HG03469 (cell line): Measurements from ENCODE around the gene MDH1.

Source experiments
- ATAC-seq: cut with Tn5 transposase; IDR thresholded peaks from one replicate; pipeline ENCODE4 v1.9.1; 2021; ENCODE audit warnings: mild to moderate bottlenecking, moderate library complexity, moderate number of reproducible peaks; ENCODE audit not compliant: unreplicated experiment

MDH1 gene

DNA sequence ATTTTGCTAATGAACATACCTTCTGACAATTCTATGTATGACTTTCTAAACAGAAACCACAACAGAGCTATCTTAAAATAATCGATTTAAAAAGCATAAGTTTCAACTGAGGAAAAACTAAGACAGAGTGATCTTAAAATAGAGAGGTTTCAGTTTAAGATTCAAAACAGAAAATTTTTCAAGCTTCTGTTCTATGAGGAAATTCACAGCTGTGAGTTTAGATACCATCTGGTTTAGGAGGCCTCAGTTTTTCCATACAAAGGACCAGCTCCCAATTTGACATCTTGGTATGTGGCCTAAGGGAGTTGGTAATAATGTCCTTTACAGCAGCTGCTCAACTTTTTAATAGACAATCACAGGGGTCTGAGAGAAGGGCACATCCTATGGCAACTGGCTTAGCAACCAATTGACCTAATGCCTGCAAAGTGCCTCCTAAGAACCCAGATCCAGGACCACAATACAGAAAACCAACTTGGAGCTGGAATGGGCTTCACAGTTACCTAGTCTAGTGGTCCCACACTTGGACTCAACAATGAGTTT is 39.7 kb downstream of the MDH1 start:
- ATAC-seq = no peak

DNA sequence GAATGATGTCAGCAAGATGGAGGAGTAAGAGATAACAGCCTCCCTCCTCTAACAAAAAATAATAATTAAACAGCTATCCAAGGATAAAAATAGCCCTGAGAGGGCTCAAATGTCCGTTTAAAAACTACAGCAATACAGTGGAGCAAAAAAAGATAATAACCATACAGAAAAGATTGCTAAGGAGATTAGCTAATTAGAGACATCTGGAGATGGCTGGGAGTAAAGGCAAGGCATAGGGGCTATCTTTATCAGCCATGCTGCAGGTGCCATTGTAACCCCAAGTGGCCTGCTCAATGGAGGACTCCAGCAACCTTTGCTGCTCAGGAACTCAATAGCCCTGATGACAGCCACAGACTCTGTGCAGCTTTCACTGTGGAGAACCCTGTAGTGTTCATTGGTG is 42.7 kb downstream of the MDH1 start:
- ATAC-seq = no peak

DNA sequence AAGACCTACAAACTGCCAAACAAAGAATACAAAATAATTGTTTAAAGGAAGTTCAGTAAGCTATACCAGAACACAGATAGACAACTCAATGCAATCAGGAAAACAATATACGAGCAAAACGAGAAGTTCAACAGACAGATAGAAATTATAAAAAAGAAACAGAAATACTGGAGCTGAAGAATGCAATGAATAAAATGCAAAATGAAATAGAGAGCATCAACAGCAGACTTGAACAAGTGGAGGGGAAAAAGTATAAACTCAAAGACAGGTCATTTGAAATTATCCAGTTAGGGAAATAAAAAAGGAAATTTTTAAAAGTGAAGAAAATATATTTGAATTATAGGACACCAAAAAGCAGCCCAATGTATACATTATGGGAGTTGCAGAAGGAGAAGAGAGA is 43.6 kb downstream of the MDH1 start:
- ATAC-seq = no peak

DNA sequence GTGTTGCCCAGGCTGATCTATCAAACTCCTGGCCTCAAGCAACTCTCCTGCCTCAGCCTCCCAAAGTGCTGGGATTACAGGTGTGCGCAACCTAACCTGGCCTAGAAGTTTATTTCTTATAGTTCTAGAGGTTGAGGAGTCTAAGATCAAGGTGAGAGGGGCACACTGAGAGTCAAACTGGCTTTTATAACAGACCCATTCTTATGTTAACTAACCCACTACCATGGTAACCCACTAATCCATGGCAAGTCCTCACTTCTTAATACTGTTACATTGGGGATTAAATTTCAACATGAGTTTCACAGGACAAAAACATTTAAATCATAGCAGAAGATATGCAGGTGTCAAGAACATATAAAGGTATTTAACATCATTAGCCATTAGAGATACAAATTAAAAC is 50.6 kb downstream of the MDH1 start:
- ATAC-seq = no peak

DNA sequence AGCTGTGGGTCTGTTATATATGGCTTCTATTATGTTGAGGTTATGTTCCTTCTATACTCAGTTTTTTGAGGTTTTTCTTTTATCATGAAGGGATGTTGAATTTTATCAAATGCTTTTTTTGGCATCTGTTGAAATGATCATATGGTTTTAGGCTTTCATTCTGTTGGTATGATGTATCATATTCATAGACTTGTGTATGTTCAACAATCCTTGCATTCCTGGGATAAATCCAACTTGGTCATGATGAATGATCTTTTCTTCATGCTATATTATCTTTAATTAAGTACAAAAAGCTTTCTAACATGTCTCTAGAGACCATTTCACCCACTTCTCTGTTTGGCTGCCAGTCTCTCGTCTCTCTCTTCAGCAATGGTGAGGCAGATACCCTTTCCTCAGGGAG is 54.2 kb downstream of the MDH1 start:
- no peak for ATAC-seq

DNA sequence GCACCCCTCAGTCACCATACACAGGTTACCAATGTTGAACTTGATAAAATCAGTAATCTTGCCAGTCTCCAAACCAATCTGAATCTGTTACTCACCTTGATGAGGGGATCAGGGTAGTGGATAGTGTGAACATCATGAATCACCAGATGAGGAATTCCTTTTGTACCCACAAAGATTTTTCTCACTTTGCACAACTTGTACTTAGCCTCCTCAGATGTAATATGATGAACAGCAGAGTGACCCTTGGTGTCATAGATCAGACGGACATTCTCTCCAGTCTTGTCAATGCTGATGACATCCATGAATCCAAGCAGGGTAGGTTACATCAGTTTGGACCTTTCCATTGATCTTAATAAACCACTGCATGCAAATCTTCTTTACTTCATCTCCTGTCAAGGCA is 54.7 kb downstream of the MDH1 start:
- ATAC-seq = no peak

DNA sequence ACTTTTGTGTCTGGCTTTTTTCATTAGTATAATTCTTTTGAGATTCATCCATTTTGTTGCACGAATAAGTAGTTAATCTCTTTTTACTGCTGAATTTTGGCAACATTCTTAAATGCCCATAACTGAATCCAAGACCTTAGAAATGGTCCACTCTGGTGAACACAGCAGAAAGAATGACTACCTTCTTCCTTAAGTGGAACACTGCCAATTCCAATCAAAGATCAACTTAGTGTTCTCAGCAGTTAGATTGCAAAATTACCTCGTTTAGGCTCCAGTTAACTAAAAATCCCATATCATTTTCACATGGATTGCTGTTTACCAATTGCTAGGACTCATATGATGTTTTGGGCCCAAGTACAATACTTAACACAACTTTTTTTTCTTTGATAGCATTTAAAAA is 59.9 kb downstream of the MDH1 start:
- ATAC-seq = no peak

DNA sequence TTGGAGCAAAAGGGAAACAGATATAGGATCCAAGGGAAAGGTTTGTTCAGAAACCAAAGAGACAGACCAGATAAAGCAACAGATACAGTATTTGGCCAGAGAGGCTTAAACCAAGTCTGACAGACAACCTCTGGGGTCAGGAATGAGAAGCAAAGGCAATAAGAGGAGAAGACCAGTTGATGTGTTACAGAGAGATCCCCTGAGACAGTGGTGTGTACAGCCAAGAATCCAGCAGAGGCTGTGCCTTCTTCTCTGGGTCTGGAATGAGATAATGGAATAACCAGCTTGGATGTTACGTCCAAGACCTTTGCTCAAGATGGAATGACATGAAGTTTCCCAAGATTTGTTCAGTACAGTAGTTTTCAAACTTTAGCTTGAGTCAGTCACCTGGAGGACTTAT is 61.1 kb downstream of the MDH1 start:
- ATAC-seq = no peak

DNA sequence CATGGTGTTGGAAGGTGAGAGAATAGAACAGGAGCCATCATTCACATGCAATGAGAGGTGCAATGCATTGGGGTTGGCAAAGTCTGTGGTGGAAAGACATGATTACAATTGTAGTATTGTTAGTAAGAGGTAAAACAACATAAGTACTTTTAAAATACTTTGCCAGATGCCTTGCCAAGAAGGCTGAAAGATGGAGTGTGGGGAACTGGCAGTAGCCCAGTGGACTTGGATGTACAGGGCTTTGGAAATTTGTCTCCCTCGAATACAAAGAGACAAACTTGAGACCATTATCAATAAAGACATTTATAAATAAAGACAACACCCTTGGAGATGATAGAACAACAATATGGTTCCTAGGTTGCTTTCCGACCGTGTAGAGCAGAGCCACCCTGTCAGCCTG is 62.0 kb downstream of the MDH1 start:
- no peak for ATAC-seq

DNA sequence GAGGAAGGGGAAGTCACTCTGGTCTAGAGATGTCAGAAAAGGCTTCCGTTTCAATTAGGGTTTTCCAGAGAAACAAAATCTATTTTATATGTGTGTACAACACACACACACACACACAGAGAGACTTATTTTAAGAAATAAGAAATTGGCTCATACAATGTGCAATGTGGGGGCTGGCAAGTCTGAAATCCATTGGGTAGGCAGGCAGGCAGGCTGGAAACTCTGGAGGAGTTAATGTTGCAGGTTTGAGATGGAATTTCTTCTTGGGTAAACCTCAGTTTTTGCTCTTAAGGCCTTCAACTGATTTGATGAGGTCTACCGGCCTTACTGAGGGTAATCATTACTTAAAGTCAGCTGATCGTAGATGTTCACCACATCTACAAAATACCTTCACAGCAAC is 62.6 kb downstream of the MDH1 start:
- ATAC-seq = no peak

DNA sequence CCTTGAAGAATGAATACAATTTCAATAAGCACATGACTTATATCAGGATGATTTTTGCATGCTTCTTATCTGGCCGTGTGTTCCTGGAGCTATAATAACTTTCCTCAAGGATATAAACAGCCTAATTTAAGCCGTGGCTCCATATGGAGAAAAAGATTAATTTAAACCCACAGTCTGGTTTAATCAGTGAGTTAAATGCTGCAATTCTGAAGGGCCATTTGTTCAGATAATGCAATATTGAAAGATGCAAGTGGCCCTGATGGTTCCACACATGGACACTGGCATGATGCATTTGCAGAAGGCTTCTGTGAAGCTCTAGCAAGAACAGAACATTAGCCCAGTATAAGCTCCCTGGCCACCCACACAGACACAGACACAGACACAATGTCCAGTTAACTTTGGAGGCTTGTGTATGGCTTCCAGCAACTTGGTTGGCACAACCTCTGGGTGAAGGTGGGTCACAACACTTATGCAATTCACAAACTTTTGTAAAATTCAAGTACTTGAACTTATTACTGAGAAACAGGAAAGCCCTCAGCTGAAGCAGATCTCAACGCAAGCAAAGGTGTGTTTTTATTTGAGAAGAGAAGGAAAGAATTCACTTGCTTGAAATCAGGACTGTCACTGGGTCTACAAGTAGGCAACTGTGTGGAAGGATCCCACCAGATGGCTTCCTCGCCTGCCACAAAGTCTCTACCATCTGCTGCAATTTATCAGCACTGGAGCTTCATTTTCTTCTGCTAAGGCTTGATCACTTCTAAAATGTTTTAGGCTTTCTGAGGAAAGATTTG is 63.3 kb downstream of the MDH1 start:
- no peak for ATAC-seq

DNA sequence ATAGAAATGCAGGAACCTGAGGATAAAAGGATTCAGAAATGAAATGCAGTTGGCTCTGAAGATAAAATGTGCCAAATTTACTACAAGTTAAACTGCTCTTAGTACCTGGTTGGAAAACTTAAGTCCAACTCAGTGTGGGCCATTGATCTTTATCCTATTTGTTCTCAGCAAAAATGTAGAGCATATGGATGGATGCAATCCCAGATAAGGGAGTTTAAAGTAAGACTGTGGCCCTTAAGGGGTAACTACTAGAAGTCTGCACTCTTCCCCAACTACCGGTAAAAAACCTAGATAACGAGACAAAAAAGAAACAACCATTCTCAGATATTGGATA is 63.9 kb downstream of the MDH1 start:
- no peak for ATAC-seq

DNA sequence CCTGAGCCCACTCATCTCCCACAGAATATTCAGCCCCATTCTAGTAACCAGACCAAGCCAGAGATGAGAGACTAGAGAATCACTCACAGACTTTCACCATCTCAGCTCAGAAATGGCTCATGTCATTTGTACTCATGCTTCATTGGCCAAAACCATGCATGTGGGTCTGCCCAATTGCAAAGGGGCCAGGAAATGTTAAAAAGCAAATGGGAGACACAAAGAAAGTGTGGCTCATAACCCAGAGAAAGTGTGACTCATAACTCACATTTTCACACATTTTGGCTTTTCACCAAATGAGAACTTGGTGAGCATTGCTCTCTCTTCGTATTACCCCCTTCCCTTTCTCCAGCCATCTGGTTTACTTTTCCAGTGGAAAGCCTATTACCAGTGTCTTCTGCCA is 66.2 kb downstream of the MDH1 start:
- ATAC-seq = peak; percentile 74
